SK-N-SH treated with all-trans-retinoic acid at 6 μM for 48 hours (cell line): ENCODE results near the gene SACS.

ENCODE experiments used
- ATAC-seq: fragments of 200-7000 bp; cut with Tn5 transposase; 3 replicates; pipeline ENCODE4 v1.9.1; 2020; ENCODE audit warnings: mild to moderate bottlenecking, moderate library complexity
- ARNTL ChIP-seq: fragments of 450-650 bp; formaldehyde crosslinking; IDR thresholded peaks from 2 replicates; pipeline ENCODE4 v1.5.0; 2020; ENCODE audit warnings: low read depth, mild to moderate bottlenecking, moderate library complexity, borderline replicate concordance
- BACH2 ChIP-seq: fragments of 250-450 bp; sonication (Bioruptor Pico); IDR thresholded peaks from 2 replicates; pipeline ENCODE4 v1.9.0; 2021; ENCODE audit warnings: mild to moderate bottlenecking, borderline replicate concordance
- CREB5 ChIP-seq: fragments of 250-450 bp; sonication (Bioruptor Pico); IDR thresholded peaks from 2 replicates; pipeline ENCODE4 v1.5.1; 2020; ENCODE audit warnings: low read depth, mild to moderate bottlenecking, moderate library complexity
- ESRRG ChIP-seq: fragments of 250-450 bp; sonication (Bioruptor Pico); IDR thresholded peaks from 2 replicates; pipeline ENCODE4 v1.6.1; 2021; ENCODE audit warnings: mild to moderate bottlenecking
- GLIS3 ChIP-seq: fragments of 250-450 bp; sonication (Bioruptor Pico); IDR thresholded peaks from 2 replicates; pipeline ENCODE4 v1.5.0; 2020; ENCODE audit warnings: mild to moderate bottlenecking, moderate library complexity
- ISL1 ChIP-seq: fragments of 250-450 bp; sonication (Bioruptor Pico); IDR thresholded peaks from 2 replicates; pipeline ENCODE4 v2.1.2; 2022; ENCODE audit warnings: mild to moderate bottlenecking, moderate library complexity
- PATZ1 ChIP-seq: fragments of 250-450 bp; sonication (Bioruptor Pico); IDR thresholded peaks from 2 replicates; pipeline ENCODE4 v1.8.0; 2020; ENCODE audit warnings: mild to moderate bottlenecking, moderate library complexity, borderline replicate concordance
- POU6F1 ChIP-seq: fragments of 250-450 bp; sonication (Bioruptor Pico); IDR thresholded peaks from 2 replicates; pipeline ENCODE4 v1.8.0; 2021; ENCODE audit warnings: low read depth, mild to moderate bottlenecking, moderate library complexity, borderline replicate concordance
- PPARA ChIP-seq: fragments of 250-450 bp; sonication (Bioruptor Pico); IDR thresholded peaks from 2 replicates; pipeline ENCODE4 v1.5.0; 2020; ENCODE audit warnings: mild to moderate bottlenecking, borderline replicate concordance
- RARB ChIP-seq: fragments of 250-450 bp; sonication (Bioruptor Pico); IDR thresholded peaks from 2 replicates; pipeline ENCODE4 v1.8.0; 2021; ENCODE audit warnings: mild to moderate bottlenecking, moderate library complexity
- TCF4 ChIP-seq: fragments of 250-450 bp; sonication (Bioruptor Pico); IDR thresholded peaks from 2 replicates; pipeline ENCODE4 v1.8.0; 2021; ENCODE audit warnings: mild to moderate bottlenecking, moderate library complexity, borderline replicate concordance
- TOX ChIP-seq: fragments of 250-450 bp; sonication (Bioruptor Pico); IDR thresholded peaks from 2 replicates; pipeline ENCODE4 v1.8.0; 2021; ENCODE audit warnings: mild to moderate bottlenecking, moderate library complexity, borderline replicate concordance
- TSHZ2 ChIP-seq: fragments of 250-450 bp; sonication (Bioruptor Pico); IDR thresholded peaks from 2 replicates; pipeline ENCODE4 v1.5.0; 2020; ENCODE audit warnings: mild to moderate bottlenecking, moderate library complexity
- ZC3H10 ChIP-seq: fragments of 250-450 bp; sonication (Bioruptor Pico); IDR thresholded peaks from 2 replicates; pipeline ENCODE4 v1.5.1; 2021; ENCODE audit warnings: mild to moderate bottlenecking, moderate library complexity
- ZFP3 ChIP-seq: fragments of 250-450 bp; sonication (Bioruptor Pico); IDR thresholded peaks from 2 replicates; pipeline ENCODE4 v1.5.0; 2020; ENCODE audit warnings: mild to moderate bottlenecking, moderate library complexity
- ZNF70 ChIP-seq: fragments of 450-650 bp; formaldehyde crosslinking; IDR thresholded peaks from 2 replicates; pipeline ENCODE4 v1.5.0; 2020; ENCODE audit warnings: mild to moderate bottlenecking, moderate library complexity
- ZNF8 ChIP-seq: fragments of 450-650 bp; formaldehyde crosslinking; IDR thresholded peaks from 2 replicates; pipeline ENCODE4 v1.5.0; 2020; ENCODE audit warnings: mild to moderate bottlenecking, moderate library complexity

SACS gene

GRCh38 chr13:23352161-23352560 is 81.3 kb downstream of the SACS start:
- TF ChIP-seq GLIS3 (CRISPR knock-in tag): no peak
- TF ChIP-seq TCF4 (CRISPR knock-in tag): peak; percentile 84
- TF ChIP-seq, all 23 proteins: peak for 1
- ATAC-seq: peak; percentile 77

- no peak for ATAC-seq
- TF ChIP-seq ESRRG (CRISPR knock-in tag): no peak
- TF ChIP-seq TCF4 (CRISPR knock-in tag): no peak
- no peak for TF ChIP-seq BACH2
- no peak for TF ChIP-seq PATZ1
- TF ChIP-seq GLIS3 (CRISPR knock-in tag): no peak
- TF ChIP-seq CREB5: no peak
- TF ChIP-seq ZNF8 (CRISPR knock-in tag): no peak
- TF ChIP-seq RARB (CRISPR knock-in tag): no peak
- TF ChIP-seq TOX (CRISPR knock-in tag): no peak
- no peak for TF ChIP-seq ZFP3 (CRISPR knock-in tag)
- no peak for TF ChIP-seq ZC3H10 (CRISPR knock-in tag)
- TF ChIP-seq PPARA (CRISPR knock-in tag): no peak
- no peak for TF ChIP-seq ZNF70 (CRISPR knock-in tag)
- TF ChIP-seq TSHZ2 (CRISPR knock-in tag): no peak
- no peak for TF ChIP-seq POU6F1 (CRISPR knock-in tag)
- TF ChIP-seq ISL1: no peak
These were observed 83.5 kb downstream of the SACS start for GRCh38 chr13:23350009-23350408.

GRCh38 chr13:23349161-23349897 is 84.2 kb downstream of the SACS start:
- TF ChIP-seq ZNF70 (CRISPR knock-in tag) (no peak), PATZ1 (no peak), ESRRG (CRISPR knock-in tag) (no peak), ARNTL (no peak), PPARA (CRISPR knock-in tag) (no peak), RARB (CRISPR knock-in tag) (no peak)

More at GRCh38 chr13:23349161-23349897, 84.2 kb downstream of the SACS start:
- ATAC-seq: no peak; the same call in 2 of the 3 replicates
